Nephron (organoid): ENCODE results near the gene ATP9B.

Source experiments
- H3K27ac Mint-ChIP-seq, 3 experiments: 2 replicates each; pipeline ENCODE4 v1.8.0; 2020; ENCODE audit warnings: mixed read lengths in 3 of 3, mild to moderate bottlenecking in 2 of 3, moderate library complexity in 1 of 3
- H3K27me3 Mint-ChIP-seq: 2 replicates; pipeline ENCODE4 v1.8.0; 2021; ENCODE audit warnings: low read depth, mild to moderate bottlenecking, moderate library complexity, mixed read lengths
- H3K36me3 Mint-ChIP-seq: 2 replicates; pipeline ENCODE4 v1.8.0; 2020; ENCODE audit warnings: low read depth, mixed read lengths
- H3K4me1 Mint-ChIP-seq: 2 replicates; pipeline ENCODE4 v1.8.0; 2020; ENCODE audit warnings: mixed read lengths
- H3K4me3 Mint-ChIP-seq, 3 experiments: 2 replicates each; pipeline ENCODE4 v1.8.0; 2020; ENCODE audit warnings: mild to moderate bottlenecking in 3 of 3, mixed read lengths in 3 of 3, moderate library complexity in 2 of 3
- H3K9me3 Mint-ChIP-seq: 2 replicates; pipeline ENCODE4 v1.8.0; 2020; ENCODE audit warnings: mixed read lengths
- TF ChIP-seq, protein P1 (sequence below), 3 experiments: fragments of 200-600 bp; sonication (generic); IDR thresholded peaks; one replicate each; pipeline ENCODE4 v1.5.0; 2021; ENCODE audit warnings: antibody characterized with exemption in 3 of 3; ENCODE audit not compliant: unreplicated experiment in 3 of 3

The ATP9B gene

DNA sequence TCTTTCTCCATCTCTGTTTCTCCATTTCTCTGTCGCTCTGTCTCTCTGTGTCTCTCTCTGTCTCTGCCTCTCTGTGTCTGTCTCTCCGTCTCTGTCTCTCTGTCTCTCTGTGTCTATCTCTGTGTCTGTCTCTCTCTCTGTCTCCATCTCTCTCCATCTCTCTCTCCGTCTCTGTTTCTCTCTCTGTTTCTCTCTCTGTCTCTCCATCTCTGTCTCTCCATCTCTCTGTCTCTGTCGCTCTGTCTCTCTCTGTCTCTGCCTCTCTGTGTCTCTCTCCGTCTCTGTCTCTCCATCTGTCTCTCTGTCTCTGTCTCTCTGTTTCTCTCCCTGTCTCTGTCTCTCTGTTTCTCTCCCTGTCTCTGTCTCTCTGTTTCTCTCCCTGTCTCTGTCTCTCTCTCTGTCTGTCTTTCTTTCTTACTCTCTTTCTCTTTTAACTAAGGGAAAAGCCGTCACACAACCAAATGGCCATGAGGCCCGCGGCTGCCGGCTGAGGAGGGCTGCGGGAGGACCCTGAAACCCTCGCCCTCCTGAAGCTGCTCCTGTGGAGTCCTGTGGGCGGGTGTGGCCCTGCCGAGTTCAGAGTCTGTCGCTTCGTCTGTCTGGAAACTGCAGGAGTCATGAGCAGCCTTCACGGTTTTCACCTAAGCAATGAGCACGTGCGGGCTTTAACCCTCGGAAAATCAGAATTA lies 355.8 kb downstream of the ATP9B start:
- Mint-ChIP-seq H3K9me3 (no peaks in the 10 kb centered on the region), H3K36me3 (no peaks in the 10 kb centered on the region), H3K4me3 (peak overlapping the region in 1 of 3 experiments; percentile 6), H3K4me1 (peaks cover 36% of the 10 kb centered on the region), H3K27me3 (peaks cover 18% of the 10 kb centered on the region), H3K27ac (peak overlapping the region; percentile 34 to 56 (median 40))
- TF ChIP-seq, protein P1, sequence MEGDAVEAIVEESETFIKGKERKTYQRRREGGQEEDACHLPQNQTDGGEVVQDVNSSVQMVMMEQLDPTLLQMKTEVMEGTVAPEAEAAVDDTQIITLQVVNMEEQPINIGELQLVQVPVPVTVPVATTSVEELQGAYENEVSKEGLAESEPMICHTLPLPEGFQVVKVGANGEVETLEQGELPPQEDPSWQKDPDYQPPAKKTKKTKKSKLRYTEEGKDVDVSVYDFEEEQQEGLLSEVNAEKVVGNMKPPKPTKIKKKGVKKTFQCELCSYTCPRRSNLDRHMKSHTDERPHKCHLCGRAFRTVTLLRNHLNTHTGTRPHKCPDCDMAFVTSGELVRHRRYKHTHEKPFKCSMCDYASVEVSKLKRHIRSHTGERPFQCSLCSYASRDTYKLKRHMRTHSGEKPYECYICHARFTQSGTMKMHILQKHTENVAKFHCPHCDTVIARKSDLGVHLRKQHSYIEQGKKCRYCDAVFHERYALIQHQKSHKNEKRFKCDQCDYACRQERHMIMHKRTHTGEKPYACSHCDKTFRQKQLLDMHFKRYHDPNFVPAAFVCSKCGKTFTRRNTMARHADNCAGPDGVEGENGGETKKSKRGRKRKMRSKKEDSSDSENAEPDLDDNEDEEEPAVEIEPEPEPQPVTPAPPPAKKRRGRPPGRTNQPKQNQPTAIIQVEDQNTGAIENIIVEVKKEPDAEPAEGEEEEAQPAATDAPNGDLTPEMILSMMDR (IDR thresholded peaks at IDR 0.05; ENCODE audit: unreplicated experiment in 3 of 3), result no peak

DNA sequence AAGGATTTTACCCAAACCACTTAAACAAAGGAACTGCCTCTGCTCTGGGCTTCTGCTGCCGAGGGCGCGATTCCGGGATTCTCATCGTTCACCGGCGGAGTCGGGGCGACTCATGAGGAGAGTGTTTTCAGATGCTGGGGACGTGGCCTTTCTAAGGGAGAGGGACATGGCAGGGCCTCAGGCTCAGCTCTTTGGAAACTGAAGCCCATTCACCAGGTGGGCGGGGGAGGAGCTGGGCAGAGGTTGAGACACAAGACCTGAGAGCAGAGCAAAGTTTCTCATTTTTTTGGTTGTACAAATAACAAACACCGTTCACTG lies 356.3 kb downstream of the ATP9B start:
- Mint-ChIP-seq H3K4me3 (no peak overlapping the region), H3K9me3 (no peaks in the 10 kb centered on the region), H3K36me3 (no peaks in the 10 kb centered on the region), H3K27me3 (peaks cover 18% of the 10 kb centered on the region), H3K4me1 (peaks cover 36% of the 10 kb centered on the region), H3K27ac (peak overlapping the region in 2 of 3 experiments; percentile 34 to 56)
- TF ChIP-seq, protein P1 (IDR thresholded peaks at IDR 0.05; ENCODE audit: unreplicated experiment in 3 of 3), result no peak

- Mint-ChIP-seq H3K9me3 (no peaks in the 10 kb centered on the region), H3K4me1 (peaks cover 36% of the 10 kb centered on the region), H3K4me3 (no peak overlapping the region), H3K27ac (no peak overlapping the region), H3K27me3 (peaks cover 18% of the 10 kb centered on the region), H3K36me3 (no peaks in the 10 kb centered on the region)
- TF ChIP-seq, protein P1 (IDR thresholded peaks at IDR 0.05; ENCODE audit: unreplicated experiment in 3 of 3), result no peak
Measured at GRCh38 chr18:79426376-79427300, 357.4 kb downstream of the ATP9B start.

GRCh38 chr18:79427368-79428225 lies 358.4 kb downstream of the ATP9B start:
- TF ChIP-seq, protein P1 (IDR thresholded peaks at IDR 0.05; ENCODE audit: unreplicated experiment in 3 of 3), result no peak
- Mint-ChIP-seq H3K27ac (peak overlapping the region in 1 of 3 experiments; percentile 35), H3K9me3 (no peaks in the 10 kb centered on the region), H3K4me3 (no peak overlapping the region), H3K27me3 (peaks cover 19% of the 10 kb centered on the region), H3K4me1 (peaks cover 29% of the 10 kb centered on the region), H3K36me3 (no peaks in the 10 kb centered on the region)
